Activated T-helper 1 cell treated with Interleukin-2 at 50 U/mL for 16 hours (primary cell): ENCODE data around the gene CEP83.

ENCODE experiments used
- DNase-seq: peaks from one replicate; pipeline ENCODE4 v3.0.0-alpha.2; 2020; ENCODE audit warnings: low read depth

Gene CEP83

GRCh38 chr12:94304012-94304411, 155.7 kb downstream of the CEP83 start:
- no peak for DNase-seq

- DNase-seq: no peak
Measured at GRCh38 chr12:94299846-94300245, 159.8 kb downstream of the CEP83 start.

- DNase-seq: no peak
Measured at GRCh38 chr12:94297876-94298505, 161.7 kb downstream of the CEP83 start.

GRCh38 chr12:94297096-94297699, 162.5 kb downstream of the CEP83 start:
- DNase-seq: no peak

GRCh38 chr12:94290353-94290752, 169.3 kb downstream of the CEP83 start:
- no peak for DNase-seq

- no peak for DNase-seq
Measured at GRCh38 chr12:94289461-94290312, 170.0 kb downstream of the CEP83 start.

- no peak for DNase-seq
Measured at GRCh38 chr12:94287245-94287628, 172.4 kb downstream of the CEP83 start.

GRCh38 chr12:94286583-94287244, 173.0 kb downstream of the CEP83 start:
- no peak for DNase-seq

- DNase-seq: no peak
Measured at GRCh38 chr12:94285943-94286582, 173.6 kb downstream of the CEP83 start.

- DNase-seq: no peak
Measured at GRCh38 chr12:94284859-94285258, 174.8 kb downstream of the CEP83 start.

GRCh38 chr12:94284046-94284445, 175.6 kb downstream of the CEP83 start:
- no peak for DNase-seq

GRCh38 chr12:94282675-94283074, 177.0 kb downstream of the CEP83 start:
- peak; percentile 16 for DNase-seq

- no peak for DNase-seq
Measured at GRCh38 chr12:94280063-94280462, 179.6 kb downstream of the CEP83 start.

GRCh38 chr12:94277426-94278000, 182.2 kb downstream of the CEP83 start:
- no peak for DNase-seq

- DNase-seq: no peak
Measured at GRCh38 chr12:94276725-94277124, 182.9 kb downstream of the CEP83 start.

- DNase-seq: no peak
Measured at GRCh38 chr12:94273272-94273671, 186.4 kb downstream of the CEP83 start.

- no peak for DNase-seq
Measured at GRCh38 chr12:94272280-94272679, 187.4 kb downstream of the CEP83 start.

GRCh38 chr12:94271351-94271750, 188.3 kb downstream of the CEP83 start:
- DNase-seq: no peak

GRCh38 chr12:94269316-94269999, 190.2 kb downstream of the CEP83 start:
- no peak for DNase-seq

- DNase-seq: no peak
Measured at GRCh38 chr12:94267921-94268471, 191.7 kb downstream of the CEP83 start.

GRCh38 chr12:94267537-94267872, 192.2 kb downstream of the CEP83 start:
- no peak for DNase-seq
